ENCODE results near the gene CCDC47.

The CCDC47 gene

DNA sequence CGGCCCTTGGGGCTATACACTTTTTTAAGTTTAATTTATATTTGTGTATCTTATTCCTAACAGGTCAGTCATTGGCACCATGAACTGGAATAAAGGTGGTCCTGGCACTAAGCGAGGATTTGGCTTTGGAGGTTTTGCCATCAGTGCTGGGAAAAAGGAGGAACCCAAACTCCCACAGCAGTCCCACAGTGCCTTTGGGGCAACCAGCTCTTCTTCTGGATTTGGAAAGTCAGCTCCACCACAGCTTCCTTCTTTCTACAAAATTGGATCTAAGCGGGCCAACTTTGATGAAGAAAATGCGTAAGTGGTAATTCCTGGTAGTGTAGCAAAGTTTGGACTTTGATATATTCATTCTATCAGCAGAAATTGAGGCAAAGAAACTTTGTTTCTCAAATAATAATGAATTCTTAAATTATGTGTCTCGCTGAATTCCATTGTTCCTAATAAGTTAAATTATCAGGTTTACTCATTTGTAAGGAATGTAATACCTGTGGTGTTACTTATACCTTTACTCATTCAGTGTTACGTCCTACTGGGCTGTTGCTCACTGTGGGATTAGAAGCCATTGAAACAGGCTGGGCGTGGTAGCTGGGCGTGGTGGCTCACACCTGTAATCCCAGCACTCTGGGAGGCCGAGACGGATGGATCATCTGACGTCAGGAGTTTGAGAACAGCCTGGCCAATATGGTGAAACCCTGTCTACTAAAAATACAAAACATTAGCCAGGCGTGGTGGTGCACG, 13.7 kb upstream of the CCDC47 start:
- ChIA-PET CTCF (interaction anchor here (1.3 to 1.7 kb wide), 3 partner anchors 9 to 51 kb away, joined by 3 to 4 read pairs (median 4); no protein-coding TSS in a partner anchor), POLR2A (no interaction called here)
- TF ChIP-seq, protein P1, sequence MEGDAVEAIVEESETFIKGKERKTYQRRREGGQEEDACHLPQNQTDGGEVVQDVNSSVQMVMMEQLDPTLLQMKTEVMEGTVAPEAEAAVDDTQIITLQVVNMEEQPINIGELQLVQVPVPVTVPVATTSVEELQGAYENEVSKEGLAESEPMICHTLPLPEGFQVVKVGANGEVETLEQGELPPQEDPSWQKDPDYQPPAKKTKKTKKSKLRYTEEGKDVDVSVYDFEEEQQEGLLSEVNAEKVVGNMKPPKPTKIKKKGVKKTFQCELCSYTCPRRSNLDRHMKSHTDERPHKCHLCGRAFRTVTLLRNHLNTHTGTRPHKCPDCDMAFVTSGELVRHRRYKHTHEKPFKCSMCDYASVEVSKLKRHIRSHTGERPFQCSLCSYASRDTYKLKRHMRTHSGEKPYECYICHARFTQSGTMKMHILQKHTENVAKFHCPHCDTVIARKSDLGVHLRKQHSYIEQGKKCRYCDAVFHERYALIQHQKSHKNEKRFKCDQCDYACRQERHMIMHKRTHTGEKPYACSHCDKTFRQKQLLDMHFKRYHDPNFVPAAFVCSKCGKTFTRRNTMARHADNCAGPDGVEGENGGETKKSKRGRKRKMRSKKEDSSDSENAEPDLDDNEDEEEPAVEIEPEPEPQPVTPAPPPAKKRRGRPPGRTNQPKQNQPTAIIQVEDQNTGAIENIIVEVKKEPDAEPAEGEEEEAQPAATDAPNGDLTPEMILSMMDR (IDR thresholded peaks at IDR 0.05; ENCODE audit: control extremely low read depth, extremely low read depth, low read depth, missing control alignments), result no peak
- DNase-seq (ENCODE audit: extremely low spot score), result no peak

DNA sequence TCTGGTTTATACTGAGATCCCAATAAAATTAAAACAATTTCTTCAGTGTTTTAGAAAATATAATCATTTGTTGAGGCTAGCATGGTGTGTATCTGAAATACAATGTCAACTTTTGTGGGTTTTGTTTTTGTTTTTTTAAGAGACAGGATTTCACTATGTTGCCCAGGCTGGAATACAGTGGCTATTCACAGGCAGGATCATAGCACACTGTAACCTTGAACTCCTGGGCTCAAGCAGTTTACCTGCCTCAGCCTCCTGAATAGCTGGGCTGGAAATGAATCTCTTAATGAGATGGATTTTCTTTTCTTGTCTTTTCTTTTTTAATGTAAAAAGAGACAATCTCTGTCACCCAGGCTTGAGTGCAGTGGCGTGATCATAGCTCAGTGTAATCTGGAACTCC, 12.7 kb upstream of the CCDC47 start:
- POLR2A ChIA-PET, result no interaction called here
- TF ChIP-seq, protein P1 (IDR thresholded peaks at IDR 0.05; ENCODE audit: control extremely low read depth, extremely low read depth, low read depth, missing control alignments), result no peak

DNA sequence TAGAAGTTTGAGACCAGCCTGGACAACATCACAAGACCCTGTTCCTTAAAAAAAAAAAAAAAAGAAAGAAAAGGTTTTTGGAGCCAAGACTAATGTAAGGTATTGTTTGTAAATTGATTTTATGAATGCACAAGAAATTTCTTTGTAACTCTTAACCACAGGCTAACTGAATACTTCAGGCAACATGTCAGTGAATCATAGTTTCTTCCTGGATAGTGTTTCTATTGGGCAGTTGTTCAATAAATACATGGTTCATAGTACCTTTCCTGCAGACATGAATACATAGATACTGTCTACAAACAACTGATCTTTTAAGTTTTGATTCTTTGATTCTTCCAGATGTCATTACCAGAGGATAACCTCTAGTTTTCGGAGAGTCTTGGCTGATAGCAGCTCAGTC, 12.2 kb upstream of the CCDC47 start:
- TF ChIP-seq, protein P1 (IDR thresholded peaks at IDR 0.05; ENCODE audit: control extremely low read depth, extremely low read depth, low read depth, missing control alignments), result no peak
- no peak for DNase-seq (ENCODE audit: extremely low spot score)
- POLR2A ChIA-PET, result no interaction called here
- CTCF ChIA-PET, result interaction anchor here (1.7 kb wide), 1 partner anchor 10 kb away, joined by 4 read pairs; no protein-coding TSS in a partner anchor

More for the DNA sequence above, 12.7 kb upstream of the CCDC47 start:
- no peak for DNase-seq (ENCODE audit: extremely low spot score)
- CTCF ChIA-PET, result interaction anchor here (0.8 to 1.7 kb wide), 4 partner anchors 10 to 50 kb away, joined by 3 to 4 read pairs (median 4); no protein-coding TSS in a partner anchor

DNA sequence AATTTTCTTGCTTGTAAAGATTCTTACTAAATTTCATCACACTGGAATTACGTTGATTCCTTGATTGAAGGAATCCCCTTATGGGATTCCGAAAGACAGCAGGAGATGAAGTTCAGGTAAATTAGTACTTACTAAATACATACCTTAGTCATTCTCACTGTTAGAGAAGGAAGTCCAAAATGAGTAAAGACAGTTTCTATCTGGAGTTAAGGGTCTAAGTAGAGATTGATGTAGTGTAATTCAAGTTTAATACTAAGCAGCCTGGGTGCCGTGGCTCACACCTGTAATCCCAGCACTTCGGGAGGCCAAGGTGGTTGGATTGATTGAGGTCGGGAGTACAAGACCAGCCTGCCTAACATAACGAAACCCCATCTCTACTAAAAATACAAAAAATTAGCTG, 10.1 kb upstream of the CCDC47 start:
- CTCF ChIA-PET, result interaction anchor here (1.1 to 2.5 kb wide), 2 partner anchors 9 to 82 kb away, joined by 3 to 15 read pairs; partner anchors contain the start of genes CCDC47 and DDX42
- DNase-seq (ENCODE audit: extremely low spot score), result no peak
- POLR2A ChIA-PET, result no interaction called here
- TF ChIP-seq, protein P1 (IDR thresholded peaks at IDR 0.05; ENCODE audit: control extremely low read depth, extremely low read depth, low read depth, missing control alignments), result no peak

DNA sequence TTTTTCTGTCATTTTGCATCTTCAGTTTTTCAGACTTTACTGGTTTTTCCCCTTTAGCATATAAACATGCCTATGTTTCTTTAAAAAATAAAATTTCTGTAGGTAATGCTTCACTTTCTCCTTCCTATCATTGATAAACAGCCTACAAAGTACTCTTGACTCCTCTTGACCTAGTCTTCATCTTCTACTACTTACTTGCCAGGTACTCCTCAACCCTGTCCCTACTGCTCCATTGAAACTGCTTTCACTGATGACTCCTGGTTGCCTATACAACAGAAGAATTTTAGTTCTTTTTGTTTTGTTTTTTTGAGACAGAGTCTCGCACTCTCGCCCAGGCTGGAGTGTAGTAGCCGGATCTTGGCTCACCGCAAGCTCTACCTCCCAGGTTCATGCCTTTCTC, 7.5 kb upstream of the CCDC47 start:
- POLR2A ChIA-PET, result interaction anchor here (1.0 kb wide), 1 partner anchor 39 kb away, joined by 4 read pairs; no protein-coding TSS in a partner anchor
- DNase-seq (ENCODE audit: extremely low spot score), result no peak
- TF ChIP-seq, protein P1 (IDR thresholded peaks at IDR 0.05; ENCODE audit: control extremely low read depth, extremely low read depth, low read depth, missing control alignments), result no peak
- CTCF ChIA-PET, result interaction anchor here (1.4 to 2.1 kb wide), 2 partner anchors 41 to 47 kb away, joined by 3 to 5 read pairs; no protein-coding TSS in a partner anchor

DNA sequence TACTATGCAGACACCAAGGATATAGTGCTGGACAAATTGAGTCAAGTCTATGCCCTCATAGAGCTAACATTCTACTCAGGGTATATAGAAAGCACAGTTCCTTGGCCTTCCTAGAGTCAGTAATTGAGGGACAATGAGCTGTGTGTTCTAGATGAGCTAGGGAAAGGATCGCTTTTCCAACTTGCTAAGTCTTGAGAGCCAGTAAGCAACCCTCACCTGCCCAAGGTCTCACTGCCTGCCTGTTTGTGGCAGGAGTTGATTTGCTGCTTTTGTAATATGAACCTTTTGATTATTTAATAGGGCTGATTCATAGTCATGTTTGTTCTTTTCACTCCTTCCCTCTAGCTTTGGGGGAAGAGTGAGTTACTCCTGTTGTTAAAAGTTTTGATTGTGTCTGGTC, 7.1 kb upstream of the CCDC47 start:
- ChIA-PET POLR2A (interaction anchor here (1.0 kb wide), 1 partner anchor 40 kb away, joined by 4 read pairs; no protein-coding TSS in a partner anchor), CTCF (interaction anchor here (0.7 to 1.4 kb wide), 2 partner anchors 8 to 41 kb away, joined by 3 read pairs; no protein-coding TSS in a partner anchor)
- TF ChIP-seq, protein P1 (IDR thresholded peaks at IDR 0.05; ENCODE audit: control extremely low read depth, extremely low read depth, low read depth, missing control alignments), result no peak
- no peak for DNase-seq (ENCODE audit: extremely low spot score)
